ENCODE data around the gene KIZ.
"Not testable (repeated sequence)": the region's sequence is repeated elsewhere in the genome, so short reads cannot be mapped to it uniquely, and the experiment has no call there.

KIZ gene

DNA sequence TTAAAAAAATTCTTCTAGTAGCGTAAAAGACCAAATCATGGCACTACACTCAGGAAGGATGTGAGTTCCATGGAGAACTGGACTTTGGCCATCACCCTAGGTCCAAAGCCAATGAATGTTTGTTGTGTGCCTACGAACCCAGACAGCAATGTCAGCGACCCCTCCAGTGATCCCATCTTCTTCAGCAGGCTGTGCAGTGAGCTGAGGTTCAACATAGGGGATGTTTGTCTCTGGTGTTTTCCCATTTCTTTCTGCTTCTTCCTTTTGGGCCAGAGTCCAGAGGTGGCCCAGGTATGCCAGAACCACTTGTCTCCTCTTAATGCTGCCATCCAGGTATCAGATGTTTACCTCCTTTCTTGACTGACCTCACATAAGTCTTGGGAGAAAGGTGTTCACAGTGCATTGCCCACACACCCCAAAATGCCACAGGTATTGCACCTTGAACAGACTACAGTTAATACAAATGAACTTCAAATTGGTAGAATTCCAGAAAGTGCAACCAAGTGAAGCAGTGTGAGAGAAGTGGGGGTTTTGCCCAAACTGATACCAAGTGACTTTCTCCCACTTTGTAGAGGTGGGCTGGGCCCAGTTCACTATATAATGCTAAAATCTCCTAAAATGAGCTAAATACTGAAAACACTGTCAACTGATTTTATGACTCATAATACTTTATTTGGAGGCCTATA, 14.1 kb downstream of the KIZ start:
- no peak for DNase-seq (ENCODE audit: low spot score)

DNA sequence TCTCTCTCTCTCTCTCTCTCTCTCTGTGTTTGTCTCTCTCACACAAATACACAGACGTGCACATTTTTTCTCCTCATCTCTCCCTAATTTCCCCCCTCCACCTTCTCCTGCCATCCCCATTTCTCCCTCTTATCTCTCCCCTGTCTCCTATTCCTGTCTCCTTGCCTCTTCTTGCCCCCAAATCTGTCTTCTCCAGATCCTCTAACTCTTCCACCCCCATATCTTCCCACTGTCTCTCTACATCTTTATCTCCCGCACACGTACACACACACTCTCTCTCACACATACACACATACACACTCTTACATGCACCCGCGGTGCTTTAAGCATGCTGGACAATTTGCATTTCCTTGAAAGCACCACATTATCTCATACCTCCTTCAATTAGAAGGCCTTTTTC, 15.9 kb downstream of the KIZ start:
- DNase-seq (ENCODE audit: low spot score), result no peak

DNA sequence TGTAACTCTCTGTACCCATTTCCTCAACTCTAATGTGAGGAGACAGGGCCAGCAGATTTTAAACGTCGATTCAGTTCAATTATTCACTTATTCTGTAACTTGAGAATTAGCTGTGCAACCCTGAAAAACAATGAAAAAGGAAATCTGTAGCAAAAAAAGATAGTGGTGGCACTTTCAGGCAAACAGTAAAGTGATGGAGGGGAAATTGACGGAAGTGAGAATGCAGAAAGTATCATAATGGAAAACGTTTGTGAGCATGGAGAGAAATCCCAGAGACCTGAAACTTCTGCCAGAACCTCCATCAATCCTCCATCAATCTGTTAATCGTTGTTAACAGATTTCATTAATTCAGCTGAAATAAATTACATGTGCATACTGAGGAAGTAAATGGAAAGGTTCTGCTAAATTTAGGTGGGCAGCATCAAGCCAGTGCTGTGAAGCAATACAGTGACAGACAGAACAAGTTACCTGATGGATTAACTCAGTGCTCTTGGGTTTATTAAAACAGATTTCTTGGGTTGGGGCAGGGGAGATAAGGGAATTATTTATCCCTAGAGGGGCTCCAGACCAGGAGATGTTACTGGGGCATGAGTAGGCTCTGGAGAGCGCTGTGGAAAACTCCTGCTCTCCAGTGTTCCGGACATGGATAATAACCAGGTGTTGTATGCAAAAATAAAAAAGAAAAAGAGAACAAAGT, 17.5 kb downstream of the KIZ start:
- no peak for DNase-seq (ENCODE audit: low spot score)

DNA sequence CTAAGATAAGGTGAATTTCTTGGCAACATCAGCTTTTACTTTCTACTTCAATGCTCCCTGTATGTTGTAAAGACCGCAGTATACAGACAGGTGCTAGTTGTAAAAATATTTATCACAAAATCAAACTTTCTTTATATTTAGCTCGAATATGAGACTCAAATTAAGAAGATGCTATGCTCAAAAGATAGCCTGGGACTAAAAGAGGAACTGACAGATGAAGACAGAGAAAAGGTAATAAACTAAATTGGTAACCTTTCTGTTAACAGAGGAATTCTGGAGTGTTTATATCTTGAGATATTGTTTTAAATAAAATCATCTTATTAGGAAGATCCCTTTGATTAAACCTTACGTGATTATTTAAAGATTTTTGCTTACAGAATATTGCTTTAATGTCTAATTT, 19.5 kb downstream of the KIZ start:
- no peak for DNase-seq (ENCODE audit: low spot score)

DNA sequence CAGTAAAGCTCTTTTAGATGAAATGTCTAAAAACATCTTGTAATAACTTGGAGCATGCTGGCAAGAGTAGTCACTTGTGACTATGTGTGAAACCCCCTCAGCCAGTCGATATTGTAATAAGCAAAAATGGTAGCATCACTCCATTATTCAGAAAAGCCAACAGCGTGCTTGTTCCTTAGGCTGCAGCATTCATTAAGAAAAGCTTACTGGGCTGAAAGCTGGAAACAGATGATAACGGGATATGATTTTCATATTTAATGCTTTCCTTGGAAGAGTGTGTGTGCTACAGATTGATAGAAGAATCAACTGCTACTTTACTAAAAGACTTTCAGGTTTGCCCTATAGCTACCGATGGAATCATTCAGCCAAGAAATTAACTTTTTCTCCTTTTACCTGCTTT, 20.3 kb downstream of the KIZ start:
- DNase-seq (ENCODE audit: low spot score), result no peak

DNA sequence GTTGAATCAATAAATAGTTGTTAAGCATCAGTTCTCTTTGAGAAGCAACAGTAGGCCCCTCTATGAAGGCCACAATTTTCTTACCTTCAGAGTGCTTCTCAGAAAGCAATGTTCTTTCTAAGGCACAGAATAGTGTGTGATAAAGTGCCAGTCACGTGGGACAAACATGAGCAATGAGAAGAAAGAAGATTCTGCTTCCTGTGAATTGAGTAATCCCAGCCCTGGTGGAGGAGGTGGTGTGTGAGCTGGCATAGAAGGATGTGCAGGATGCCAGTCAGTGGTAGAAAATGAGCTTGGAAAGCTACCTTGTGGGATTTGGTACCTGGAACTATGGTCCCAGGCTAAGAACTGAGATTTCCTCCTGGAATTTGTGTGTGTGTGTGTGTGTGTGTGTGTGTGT, 21.7 kb downstream of the KIZ start:
- DNase-seq (ENCODE audit: low spot score), result peak; percentile 58

DNA sequence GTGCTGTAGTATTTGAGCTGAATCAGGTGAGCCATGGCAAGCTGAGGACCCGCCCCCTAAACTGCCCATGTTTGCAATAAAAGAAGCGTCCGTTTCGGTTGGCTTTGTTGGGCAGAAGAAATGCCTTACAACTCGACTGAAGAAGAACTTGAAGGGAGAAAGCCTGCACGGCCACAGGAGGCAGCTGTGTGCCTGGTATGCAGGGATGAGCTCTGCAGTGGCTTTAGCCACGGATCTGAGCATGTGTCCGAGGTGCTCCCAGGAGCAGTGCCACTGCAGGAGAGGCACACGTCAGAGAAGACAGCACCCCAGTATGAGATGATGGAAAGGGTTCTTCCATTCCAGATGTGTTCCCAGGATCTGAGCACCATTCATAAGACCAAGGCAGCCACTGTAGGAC, 23.5 kb downstream of the KIZ start:
- DNase-seq (ENCODE audit: low spot score), result no peak

DNA sequence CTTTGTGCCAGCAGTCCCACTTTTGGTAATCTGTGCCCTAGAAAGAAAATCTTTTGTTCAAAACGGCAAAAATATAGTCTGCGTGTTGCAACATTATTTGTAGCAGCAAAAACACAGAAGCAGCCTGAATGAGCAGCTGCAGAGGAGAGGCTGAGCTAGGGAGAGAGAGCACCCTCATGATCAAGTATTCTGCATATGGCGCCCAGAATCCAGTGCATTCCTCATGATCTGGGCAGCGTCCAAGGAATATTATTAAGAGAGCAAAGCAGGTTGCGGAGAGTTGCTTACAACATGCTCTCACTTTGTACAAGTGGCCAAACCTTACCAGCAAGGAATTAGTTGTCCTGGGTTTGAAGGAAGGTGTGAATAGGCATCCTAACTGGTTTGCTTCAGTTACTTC, 25.9 kb downstream of the KIZ start:
- no peak for DNase-seq (ENCODE audit: low spot score)

DNA sequence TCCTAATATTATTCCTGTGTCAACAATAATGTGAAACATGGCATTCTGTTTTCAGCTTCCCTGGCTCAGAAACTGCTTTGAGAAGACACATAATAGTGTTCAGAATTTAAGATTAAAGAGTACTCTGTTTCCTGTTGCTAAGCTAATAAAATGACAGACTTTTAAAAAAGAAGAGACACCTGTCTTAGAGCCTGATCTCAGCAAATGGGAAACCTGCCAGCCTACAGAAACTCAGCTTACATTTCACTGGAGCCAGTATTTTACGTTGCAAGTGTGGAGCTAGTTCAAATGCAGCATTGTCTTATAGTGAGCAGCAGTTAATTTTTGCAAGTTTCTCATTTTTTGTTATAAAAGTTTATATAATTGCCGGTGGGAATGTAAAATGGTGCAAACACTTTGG, 28.8 kb downstream of the KIZ start:
- DNase-seq (ENCODE audit: low spot score), result no peak

DNA sequence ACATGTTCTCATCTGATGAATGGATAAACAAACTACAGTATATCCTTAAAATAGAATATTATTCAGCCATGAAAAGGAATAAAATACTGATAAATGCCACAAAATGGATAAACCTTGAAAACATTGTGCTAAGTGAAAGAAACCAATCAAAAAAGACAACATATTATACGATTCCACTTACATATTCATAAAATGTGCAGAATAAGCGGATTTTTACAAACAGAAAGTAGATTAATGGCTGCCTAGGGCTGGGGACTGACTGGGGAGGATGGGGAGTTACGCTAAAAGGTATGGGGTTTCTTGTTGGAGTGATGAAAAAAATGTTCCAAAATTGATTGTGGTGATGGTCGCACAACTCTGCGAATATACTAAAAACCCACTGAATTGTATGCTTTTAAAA, 29.4 kb downstream of the KIZ start:
- DNase-seq (ENCODE audit: low spot score), result no peak

DNA sequence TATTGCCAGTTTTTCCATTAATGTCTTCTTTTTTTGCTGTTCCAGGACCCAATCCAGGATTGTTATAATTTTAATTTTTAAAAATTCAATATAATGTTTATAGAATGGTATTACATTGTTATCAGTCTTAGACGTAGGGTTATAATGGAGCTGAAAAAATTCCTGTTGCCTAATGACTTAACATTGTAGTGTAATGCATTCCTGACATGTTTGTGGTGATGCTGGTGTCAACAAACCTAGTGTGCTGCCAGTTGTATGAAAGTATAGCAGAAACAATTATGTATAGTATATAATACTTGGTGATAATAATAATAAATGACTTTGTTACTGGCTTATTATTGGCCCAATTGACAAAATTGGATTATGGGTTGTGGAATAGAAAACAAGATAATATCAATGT, 30.4 kb downstream of the KIZ start:
- DNase-seq (ENCODE audit: low spot score), result no peak

DNA sequence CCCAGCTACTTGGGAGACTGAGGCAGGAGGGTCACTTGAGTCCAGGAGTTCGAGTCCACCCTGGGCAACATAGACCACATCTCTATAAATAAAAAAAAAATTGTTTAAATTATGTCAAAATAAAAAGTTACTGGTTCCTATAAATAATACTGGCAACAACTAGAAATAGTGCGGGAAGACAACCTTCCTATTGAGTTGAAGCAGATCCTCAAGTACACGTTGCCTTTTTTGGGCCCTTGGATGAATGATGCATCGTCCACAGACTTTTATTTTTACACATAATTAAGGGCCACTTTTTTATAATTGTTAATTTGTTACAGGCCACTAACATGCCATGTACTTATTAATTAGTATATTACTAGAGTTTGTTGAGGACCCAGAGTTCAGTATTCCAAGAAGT, 31.1 kb downstream of the KIZ start:
- DNase-seq (ENCODE audit: low spot score), result no peak

DNA sequence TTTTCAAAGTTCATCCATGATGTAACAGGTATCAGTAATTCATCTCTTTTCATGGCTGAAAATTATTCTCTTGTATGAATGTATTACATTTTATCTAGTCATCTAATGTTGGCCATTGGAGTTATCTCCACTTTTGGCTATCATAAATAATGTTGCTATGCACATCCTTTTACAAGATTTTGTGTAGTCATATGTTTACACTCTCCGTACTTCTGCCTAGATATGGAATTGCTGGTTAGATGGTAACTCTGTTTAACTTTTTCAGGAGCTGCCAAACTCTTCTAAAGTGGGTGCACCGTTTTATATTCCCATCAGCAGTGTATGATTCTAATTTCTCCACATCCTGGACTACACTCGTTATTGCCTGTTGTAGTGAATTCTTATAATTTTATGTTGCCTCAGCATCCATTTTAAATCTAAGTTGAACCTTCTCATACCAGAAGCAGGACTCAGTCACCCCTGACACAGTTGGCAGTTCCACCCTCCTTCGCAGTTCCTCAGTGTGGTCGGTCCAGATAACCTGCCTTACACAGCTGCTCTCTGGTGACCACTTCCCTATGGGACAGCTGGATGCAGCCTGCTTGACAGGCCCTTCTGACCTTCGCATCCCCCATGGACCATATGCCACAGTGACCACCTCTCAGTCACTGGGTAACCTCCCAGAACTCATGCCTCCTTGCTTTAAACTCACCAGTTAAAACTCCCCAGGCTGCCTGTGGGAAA, 33.9 kb downstream of the KIZ start:
- DNase-seq (ENCODE audit: low spot score), result no peak

DNA sequence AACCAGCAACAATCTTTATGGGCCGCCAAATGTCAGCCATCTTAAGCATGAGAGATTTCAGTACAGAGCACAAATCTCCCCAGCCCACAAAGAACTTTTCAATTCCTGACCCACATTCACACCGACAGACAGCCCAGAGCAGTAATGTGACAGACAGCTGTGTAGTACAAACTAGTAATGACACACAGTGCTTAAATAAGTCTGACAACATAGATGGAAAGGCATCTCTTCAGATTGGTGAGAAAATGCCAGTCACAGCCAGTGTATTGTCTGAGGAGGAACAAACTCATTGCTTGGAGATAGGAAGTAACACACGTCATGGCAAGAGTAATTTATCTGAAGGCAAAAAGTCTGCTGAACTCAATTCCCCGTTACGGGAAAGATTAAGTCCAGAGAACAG, 36.0 kb downstream of the KIZ start:
- DNase-seq (ENCODE audit: low spot score), result no peak

DNA sequence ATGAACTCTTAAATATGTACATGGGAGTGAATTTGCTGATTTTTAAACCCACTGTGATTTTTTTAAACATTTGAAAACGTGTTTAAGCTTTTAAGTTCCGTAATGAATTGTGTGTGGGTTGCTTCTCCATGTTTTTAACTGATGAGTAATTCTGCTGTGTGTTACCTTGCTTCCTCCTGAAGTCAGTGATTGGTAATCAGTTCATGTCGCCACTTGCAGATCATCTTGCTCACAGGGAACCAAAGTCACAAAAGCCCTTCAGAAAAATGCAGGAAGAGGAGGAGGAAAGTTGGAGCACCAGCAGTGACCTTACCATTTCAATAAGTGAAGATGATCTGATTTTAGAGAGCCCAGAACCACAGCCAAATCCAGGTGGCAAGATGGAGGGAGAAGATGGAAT, 36.7 kb downstream of the KIZ start:
- no peak for DNase-seq (ENCODE audit: low spot score)

DNA sequence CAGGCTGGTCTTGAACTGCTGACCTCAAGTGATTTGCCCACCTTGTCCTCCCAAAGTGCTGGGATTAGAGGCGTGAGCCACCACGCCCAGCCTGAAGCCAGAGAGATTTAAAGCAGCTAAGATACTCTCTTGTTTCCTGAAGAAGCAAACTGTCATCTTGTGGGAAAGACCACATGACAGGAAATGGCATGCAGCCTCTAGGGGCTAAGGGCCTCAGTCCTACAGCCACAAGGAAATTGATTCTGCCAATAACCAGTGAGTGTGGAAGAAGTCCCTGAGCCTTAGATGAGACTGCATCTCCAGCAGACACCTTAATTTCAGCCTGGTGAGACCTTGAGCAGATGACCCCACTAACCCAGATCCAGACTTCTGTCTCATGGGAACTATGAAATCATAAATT, 40.9 kb downstream of the KIZ start:
- DNase-seq (ENCODE audit: low spot score), result no peak

DNA sequence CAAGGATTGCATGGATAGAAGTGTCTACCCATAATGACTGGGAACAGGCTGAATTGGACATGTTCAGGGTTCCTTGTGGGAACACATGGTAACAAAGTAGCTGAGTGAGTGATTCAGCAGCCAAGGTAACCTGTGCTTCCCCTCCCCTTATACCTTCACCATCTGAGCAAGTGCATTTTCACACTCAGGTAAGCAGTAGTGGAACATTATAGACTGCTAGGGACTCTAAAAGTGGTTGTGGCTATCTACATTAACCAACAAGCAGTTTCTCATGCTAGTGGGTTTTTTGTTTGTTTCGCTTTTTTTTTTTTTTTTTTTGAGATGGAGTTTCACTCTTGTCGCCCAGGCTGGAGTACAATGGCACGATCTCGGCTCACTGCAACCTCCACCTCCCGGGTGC, 41.4 kb downstream of the KIZ start:
- DNase-seq (ENCODE audit: low spot score), result no peak

DNA sequence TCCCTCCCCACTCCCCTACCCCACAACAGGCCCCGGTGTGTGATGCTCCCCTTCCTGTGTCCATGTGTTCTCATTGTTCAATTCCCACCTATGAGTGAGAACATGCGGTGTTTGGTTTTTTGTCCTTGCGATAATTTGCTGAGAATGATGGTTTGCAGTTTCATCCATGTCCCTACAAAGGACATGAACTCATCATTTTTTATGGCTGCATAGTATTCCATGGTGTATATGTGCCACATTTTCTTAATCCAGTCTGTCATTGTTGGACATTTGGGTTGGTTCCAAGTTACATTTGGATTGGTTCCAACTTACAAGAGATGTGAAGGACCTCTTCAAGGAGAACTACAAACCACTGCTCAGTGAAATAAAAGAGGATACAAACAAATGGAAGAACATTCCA, 42.2 kb downstream of the KIZ start:
- not testable (repeated sequence) for DNase-seq (ENCODE audit: low spot score)

DNA sequence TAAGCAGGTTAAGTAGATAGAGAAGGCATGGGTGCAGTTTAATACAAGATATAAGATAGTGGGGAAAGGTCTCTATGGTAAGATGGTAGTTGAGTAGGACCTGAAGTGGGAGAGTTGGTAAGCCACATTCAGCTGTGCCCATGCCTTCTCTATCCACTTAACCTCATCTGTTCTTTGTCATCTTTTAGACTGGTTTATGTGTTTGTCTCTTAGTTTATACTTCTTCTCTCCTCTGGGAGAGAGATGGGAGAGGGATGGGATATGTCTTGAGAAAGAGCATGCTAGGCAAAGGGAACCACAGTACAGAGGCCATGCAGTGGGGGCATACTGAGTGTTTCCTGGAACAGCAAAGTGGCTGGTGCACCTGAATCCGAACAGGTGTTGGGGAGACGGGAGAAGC, 46.7 kb downstream of the KIZ start:
- DNase-seq (ENCODE audit: low spot score), result no peak

DNA sequence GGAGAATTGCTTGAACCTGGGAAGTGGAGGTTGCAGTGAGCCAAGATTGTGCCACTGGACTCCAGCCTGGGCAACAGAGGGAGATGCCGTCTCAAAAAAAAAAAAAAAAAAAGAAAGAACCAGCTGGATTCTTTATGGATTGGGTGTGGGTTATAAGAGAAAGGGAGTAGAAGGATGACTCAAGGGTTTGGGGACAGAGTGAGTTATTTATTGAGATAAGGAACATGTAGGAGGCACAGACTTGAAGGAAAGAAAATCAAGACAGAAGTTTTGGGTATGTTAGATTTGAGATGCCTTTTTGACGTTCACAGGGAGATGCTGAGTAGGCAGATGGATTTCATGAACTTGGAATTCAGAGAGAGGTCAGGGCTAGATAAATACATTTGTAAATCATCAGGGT, 47.6 kb downstream of the KIZ start:
- no peak for DNase-seq (ENCODE audit: low spot score)

DNA sequence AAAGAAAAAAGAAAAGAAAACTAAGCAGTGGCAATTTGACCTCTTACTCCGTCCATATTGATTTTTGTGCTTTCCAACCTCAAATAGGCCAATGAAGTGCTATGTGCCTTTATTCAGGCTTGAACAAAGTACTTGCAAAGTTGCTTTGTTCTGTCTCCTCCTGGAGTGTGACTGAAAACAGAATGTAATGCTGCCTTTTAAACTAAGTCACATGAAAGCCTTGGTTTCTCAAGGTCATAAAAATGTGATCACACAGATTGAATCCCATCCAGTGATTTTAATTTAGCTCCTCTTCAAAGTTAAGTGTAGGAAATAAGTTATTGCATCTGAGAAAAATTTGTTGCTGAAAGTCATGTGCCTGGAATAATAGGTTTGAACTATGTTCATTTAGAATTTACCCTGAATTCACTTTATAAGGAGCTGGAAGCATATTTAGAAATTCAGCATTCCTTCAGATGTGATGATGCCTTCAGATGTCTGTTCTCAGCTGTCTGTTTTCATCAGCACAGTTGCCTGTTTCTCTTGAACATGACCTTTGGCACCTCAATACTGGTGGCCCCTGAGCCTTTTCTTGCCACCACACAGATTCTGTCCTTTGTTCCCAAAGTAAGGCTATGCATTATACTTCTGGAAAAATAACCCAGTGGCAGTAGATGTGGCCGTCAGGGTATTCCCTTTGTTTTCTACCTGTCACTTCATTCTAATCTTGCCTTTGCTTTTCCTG, 48.8 kb downstream of the KIZ start:
- no peak for DNase-seq (ENCODE audit: low spot score)

DNA sequence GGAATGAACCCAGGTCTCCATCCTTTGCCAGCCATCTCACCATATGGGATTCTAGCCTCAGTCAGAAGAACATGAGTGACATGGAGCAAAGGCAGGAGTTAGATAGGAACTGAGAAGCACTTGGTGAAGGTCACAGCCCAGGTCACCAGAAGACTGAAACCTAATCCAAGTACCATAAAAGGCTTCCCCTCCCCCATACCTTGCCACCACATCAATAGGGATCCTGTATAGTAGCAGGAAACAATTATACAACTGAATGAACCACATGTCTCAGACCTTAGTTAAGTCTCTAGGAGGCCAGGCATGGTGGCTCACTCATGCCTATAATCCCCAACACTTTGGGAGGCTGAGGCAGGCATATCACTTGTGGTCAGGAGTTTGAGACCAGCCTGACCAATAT, 49.6 kb downstream of the KIZ start:
- DNase-seq (ENCODE audit: low spot score), result no peak

DNA sequence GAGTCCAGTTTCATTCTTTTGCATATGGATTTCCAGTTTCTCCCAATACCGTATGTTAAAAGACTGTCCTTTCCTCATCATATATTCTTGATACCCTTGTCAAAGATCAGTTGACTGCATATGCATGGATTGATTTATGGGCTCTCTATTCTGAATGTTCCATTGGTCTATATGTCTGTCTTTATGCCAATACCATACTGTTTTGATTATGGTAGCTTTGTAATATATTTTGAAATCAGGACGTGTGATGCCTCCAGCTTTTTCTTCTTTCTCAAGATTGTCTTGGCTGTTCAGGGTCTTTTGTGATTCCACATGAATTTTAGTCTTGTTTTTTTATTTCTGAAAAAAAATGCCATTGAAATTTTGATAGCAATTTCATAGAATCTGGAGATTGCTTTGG, 51.9 kb downstream of the KIZ start:
- no peak for DNase-seq (ENCODE audit: low spot score)
